GM04504 (cell line): Measurements from ENCODE around the gene EXOSC5.
"Not testable (repeated sequence)": the region's sequence is repeated elsewhere in the genome, so short reads cannot be mapped to it uniquely, and the experiment has no call there.

Source experiments
- DNase-seq: peaks from one replicate; pipeline ENCODE4 v3.0.0-alpha.2; 2012; ENCODE audit warnings: low read depth

EXOSC5 gene

DNA sequence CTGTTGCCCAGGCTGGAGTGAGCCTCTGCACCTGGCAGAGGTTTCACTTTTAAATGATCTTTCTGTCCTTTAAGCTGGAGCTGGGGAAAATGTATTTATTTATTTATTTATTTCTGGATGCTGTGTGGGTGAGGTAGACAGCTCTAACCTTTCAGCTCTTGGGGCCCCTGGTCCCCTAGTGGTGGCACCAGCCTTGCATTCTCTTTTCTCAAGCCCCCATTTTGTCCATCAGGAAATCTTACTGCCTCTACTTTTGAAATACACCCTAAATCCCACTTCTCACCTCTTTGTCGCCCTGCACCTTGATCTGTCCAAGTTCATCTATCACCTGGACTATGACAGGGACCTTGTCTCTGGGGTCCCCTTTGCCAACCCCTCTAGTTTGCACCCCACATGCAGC is 31.1 kb downstream of the EXOSC5 start:
- DNase-seq = no peak

- no peak for DNase-seq
Observed at GRCh38 chr19:41364524-41365391, 32.4 kb downstream of the EXOSC5 start.

DNA sequence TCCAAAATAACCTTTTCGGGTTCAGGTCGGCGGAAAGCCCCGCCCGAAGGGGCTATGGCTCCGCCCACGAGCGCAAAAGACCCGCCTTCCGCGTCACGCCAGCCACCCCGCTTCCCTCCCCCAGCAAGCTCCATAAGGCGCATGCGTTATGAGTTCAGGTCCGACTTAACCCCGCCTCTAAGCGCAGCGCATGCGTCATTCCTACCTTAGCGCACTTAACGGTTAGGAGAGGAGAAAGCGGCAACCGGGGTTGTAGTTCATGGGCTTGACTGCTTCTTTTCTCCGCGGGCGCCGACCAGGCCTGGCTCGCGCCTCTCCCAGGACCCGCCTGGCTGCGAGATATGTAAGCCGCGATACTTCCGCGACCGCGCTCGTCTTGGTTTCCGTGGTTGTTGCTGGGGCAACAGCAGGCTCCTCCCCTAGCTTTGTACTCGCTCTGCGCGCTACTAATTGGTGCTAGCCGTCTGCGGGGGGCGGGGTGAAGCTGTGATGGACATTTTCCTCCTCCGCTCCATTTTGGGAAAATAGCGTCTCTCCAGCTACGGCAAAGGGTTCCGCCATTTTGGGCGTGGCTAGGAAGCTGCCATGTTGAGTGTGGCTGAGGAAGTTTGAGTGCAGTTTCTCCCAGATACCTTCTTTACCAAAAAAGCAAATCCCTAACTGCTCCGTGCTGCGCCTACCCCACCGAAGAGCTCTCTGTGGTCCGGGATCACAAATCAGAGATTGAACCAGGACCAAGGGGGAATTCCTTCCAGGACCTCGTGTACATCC is 33.2 kb downstream of the EXOSC5 start, which contains the start of gene B9D2:
Gene B9D2 (minus strand): TSS at position 397 of the 771 bp plus-strand sequence. CDS start 630 bp downstream, outside the sequence.
- peak; percentile 97 for DNase-seq

DNA sequence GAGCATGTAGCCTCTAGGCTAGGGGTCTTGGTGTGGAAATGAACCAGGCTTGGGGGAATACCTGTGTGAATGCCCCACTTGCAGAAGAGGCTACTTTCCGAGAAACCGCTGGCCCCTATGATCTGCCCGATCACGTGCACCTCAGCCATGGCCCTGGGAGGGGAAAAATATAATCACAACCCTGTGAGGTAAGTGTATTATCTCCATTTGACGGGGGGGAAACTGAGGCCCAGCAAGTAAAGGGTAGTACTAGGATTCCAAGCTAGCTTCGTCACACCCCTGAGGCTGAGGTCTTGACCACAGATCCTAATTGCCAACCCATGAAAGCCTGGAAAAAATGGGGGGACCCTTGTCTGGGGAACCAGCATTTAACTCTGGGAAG is 33.8 kb downstream of the EXOSC5 start:
- no peak for DNase-seq

DNA sequence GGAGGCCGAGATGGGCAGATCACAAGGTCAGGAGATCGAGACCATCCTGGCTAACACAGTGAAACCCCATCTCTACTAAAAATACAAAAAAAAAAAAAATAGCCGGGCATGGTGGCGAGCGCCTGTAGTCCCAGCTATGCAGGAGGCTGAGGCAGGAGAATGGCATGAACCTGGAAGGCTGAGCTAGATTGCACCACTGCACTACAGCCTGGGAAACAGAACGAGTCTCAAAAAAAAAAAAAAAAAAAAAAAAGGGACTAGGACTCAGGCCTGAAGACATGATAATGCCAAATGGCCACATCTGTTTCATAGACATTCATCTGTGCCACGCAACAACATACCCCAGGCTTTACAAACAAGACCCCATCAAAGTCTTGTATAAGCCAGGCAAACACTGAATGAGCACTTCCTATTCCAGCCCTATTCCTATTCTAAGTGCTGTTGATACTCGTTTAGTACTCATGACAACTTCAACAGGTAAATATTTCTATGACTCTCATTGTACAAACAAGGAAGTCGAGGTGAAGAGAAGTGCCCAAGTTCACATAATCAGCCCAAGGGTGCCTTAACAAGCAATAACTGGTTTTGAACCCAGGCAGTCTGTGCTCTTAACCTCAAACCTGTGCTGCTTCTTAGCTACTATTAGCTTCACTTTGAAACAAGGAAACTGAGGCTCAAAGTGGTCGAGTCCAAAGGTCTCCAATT is 34.9 kb downstream of the EXOSC5 start:
- no peak for DNase-seq

DNA sequence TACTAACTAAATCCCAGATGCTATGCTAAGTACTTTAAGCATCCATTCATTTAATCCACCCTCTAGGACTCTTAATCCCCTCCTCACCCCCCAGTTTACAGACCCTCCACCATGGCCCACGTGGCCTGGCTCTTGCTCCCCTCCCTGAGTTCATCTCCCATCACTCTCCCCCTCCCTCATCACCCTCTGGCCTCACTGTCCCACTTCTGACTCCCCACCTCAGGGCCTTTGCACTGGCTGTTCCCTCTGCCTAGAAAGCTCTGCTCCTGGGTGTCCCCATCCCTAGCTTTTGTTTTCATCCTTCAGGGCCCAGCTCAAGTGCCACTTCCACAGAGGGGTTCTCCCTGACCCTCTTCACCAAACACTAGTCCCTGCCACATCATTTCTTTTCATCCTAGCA is 37.4 kb downstream of the EXOSC5 start:
- DNase-seq = no peak

DNA sequence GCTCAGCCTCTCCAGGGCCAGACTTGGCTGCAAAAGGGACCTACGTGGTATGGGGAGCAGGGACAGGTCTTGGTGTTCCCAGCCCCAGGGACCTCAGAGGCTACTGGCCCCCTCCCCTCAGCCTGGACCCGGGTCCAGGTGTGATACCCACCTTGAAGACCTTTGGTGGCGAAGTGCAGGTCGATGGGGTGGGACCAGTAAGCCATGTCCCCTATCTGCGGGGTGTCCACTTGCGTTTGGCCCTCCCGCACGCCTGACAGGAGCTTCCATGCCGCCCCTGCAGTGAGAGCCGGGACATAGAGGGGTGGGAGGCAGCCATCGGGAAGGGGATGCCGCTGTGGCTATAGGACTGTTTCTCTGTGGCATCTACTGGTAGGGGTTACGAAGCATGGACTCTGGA is 39.4 kb downstream of the EXOSC5 start:
- DNase-seq = no peak

DNA sequence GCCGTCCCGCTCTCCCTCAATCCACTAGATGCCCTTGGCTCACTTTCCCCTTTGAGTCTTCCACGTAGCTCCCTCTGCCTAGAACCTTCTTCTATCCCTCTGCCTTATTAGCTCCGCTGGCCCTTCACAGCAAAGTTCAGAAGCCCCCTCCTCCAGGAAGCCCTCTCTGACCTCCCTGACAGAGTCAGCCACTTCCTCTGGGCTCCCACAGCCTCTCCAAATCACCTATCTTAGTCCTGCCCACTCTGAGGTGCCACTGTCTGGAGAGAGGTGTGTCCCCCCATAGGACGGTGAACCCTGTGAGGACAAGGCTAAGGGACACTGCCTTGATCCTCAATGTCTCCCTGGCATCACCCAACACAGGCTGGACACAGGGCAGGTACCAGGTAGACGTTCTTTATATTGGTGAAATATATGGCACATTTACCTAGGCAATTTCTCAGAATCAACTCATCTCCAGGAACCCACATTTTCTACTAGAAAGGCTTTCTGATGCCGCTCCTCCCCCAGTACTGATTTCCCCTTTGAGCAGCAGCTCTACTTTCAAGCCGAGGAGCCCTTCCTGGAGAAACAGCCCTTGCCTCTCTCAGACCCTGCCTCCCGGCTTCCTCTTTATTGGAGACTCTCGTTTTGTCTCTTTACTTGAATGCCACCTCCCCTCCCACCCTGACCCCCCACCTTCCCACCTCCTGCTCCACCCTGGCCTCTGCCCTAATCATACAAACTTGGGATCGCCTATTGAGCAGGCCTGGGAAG is 40.0 kb downstream of the EXOSC5 start:
- no peak for DNase-seq

DNA sequence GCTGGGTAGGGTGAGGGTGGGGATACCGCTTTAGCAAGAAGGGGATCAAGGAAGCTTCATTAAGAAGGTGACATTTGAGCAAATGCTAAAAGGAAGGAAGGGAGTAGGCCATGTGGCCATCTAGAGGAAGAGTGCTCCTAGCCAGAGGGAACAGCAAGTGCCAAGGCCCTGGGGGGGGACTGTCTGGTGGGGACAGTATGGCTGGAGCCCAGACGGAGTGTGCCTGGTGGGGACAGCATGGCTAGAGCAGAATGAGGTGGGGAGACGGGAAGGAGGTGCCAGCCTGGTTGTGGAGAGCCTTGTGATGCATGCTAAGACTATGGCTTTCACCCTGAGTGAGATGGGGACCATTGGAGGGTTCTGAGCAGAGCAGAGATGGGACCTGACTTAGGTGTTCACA is 41.4 kb downstream of the EXOSC5 start:
- no peak for DNase-seq

DNA sequence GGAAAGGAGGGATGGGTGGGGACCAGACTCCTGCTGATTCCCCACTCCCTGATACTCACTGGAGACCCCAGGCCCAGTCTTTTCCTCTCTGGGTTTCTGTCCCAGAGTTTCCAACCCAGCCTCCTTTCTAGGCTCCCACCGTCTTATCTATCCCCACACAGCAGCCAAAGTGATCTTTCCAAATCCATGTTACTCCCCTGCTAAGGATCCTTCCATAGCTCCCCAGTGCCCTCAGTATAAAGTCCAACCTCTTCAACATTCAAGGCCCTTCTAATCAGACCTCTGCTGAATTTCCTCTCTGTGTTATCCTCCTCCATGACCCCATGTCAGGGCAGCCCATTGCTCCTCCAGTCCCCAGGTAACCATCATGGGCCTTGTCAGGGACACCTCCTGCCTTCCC is 42.1 kb downstream of the EXOSC5 start:
- DNase-seq = no peak

- no peak for DNase-seq
Observed at GRCh38 chr19:41354343-41354953, 42.7 kb downstream of the EXOSC5 start.

- DNase-seq = peak; percentile 82
Observed at GRCh38 chr19:41353466-41354342, 43.5 kb downstream of the EXOSC5 start, which contains the start of gene TGFB1. Gene TGFB1, minus strand, starts transcription at chr19:41353922. Its CDS starts 878 bp downstream, at chr19:41353044.

DNA sequence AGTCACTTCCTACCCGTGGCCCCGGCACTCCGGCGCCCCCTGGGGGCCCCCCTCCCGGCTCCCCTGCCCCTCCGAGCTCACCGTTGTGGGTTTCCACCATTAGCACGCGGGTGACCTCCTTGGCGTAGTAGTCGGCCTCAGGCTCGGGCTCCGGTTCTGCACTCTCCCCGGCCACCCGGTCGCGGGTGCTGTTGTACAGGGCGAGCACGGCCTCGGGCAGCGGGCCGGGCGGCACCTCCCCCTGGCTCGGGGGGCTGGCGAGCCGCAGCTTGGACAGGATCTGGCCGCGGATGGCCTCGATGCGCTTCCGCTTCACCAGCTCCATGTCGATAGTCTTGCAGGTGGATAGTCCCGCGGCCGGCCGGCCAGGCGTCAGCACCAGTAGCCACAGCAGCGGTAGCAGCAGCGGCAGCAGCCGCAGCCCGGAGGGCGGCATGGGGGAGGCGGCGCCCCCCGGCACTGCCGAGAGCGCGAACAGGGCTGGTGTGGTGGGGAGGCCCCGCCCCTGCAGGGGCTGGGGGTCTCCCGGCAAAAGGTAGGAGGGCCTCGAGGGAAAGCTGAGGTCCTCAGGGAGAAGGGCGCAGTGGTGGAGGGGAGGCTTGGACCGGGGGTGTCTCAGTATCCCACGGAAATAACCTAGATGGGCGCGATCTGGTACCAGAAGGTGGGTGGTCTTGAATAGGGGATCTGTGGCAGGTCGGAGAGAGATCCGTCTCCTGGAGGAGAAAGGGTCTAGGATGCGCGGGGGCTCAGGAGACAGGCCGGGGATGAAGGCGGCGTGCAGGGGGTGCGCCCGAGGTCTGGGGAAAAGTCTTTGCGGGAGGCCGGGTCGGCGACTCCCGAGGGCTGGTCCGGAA is 44.3 kb downstream of the EXOSC5 start:
- DNase-seq = no peak

DNA sequence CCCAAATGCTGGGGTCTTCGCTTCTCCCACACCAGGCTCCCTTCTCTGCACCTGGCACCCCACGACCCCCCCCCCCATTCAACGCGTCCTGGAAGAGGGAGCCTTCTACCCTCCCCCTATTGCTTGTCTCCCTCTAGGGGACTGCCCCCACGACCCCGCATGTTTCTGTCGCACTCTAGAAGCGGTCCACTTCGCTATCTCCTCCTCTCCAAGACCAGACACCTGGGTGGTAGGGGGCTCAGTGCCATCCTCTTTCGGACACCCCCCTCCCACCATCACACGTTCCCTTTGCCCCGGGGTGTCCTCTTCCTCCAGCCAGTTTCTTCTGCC is 44.9 kb downstream of the EXOSC5 start:
- no peak for DNase-seq

GRCh38 chr19:41351339-41352245 is 45.6 kb downstream of the EXOSC5 start:
- DNase-seq = no peak

GRCh38 chr19:41350735-41351338 is 46.3 kb downstream of the EXOSC5 start:
- DNase-seq = no peak

GRCh38 chr19:41346916-41347315 is 50.2 kb downstream of the EXOSC5 start:
- not testable (repeated sequence) for DNase-seq

DNA sequence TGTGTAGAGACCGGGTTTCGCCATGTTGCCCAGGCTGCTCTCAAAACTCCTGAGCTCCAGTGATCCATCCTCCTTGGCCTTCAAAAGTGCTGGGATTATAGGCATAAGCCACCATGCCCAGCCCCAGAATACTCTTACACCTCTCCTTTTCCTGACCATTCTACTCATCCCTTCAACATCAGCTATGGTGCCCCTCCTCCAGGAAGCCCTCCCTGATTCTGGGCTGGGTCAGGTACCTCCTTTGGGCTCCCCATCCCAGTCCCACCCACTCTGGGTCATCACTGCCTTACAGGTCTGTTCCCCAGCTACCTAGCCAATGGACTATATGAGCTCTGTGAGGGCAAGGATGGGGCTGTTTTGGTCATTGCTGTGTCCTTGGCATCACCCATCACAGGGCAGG is 53.0 kb downstream of the EXOSC5 start:
- DNase-seq = no peak
